Adipocyte (in vitro differentiated cells): Measurements from ENCODE around the gene KLF3.

Source experiments
- DNase-seq: peaks from one replicate; pipeline ENCODE4 v3.0.0-alpha.2; 2015; ENCODE audit warnings: low read depth
- H3K27me3 ChIP-seq: replicated peaks from 2 replicates; pipeline ENCODE4 v1.7.0; 2013; ENCODE audit warnings: mild to moderate bottlenecking, low read length, moderate library complexity; ENCODE audit not compliant: control insufficient read depth, insufficient read depth
- H3K36me3 ChIP-seq: 2 replicates; pipeline ENCODE4 v1.7.0; 2013; ENCODE audit warnings: low read length, mild to moderate bottlenecking, moderate library complexity; ENCODE audit not compliant: control insufficient read depth, insufficient read depth, severe bottlenecking
- H3K4me1 ChIP-seq: 2 replicates; pipeline ENCODE4 v1.7.0; 2013; ENCODE audit warnings: mild to moderate bottlenecking, low read length, moderate library complexity; ENCODE audit not compliant: control insufficient read depth, insufficient read depth
- H3K4me3 ChIP-seq: 2 replicates; pipeline ENCODE4 v1.7.0; 2013; ENCODE audit warnings: mild to moderate bottlenecking, low read length, moderate library complexity
- H3K9ac ChIP-seq: 2 replicates; pipeline ENCODE4 v1.7.0; 2013; ENCODE audit warnings: mild to moderate bottlenecking, low read length, moderate library complexity
- H3K9me3 ChIP-seq: 2 replicates; pipeline ENCODE4 v1.7.0; 2013; ENCODE audit warnings: mild to moderate bottlenecking, low read length, moderate library complexity; ENCODE audit not compliant: control insufficient read depth

Gene KLF3

GRCh38 chr4:38730493-38730829, 66.5 kb downstream of the KLF3 start:
- H3K4me3 ChIP-seq = no peak overlapping the region
- no peaks in the 10 kb centered on the region for H3K36me3 ChIP-seq
- no peaks in the 10 kb centered on the region for H3K9me3 ChIP-seq
- H3K27me3 ChIP-seq = peaks cover 5% of the 10 kb centered on the region
- peak overlapping the region; percentile 6 for H3K9ac ChIP-seq
- H3K4me1 ChIP-seq = peaks cover 9% of the 10 kb centered on the region
- DNase-seq = no peak

- Histone ChIP-seq H3K4me1 (peaks cover 9% of the 10 kb centered on the region), H3K27me3 (peaks cover 5% of the 10 kb centered on the region), H3K4me3 (no peak overlapping the region), H3K9ac (peak overlapping the region; percentile 6), H3K9me3 (no peaks in the 10 kb centered on the region), H3K36me3 (no peaks in the 10 kb centered on the region)
- DNase-seq = peak; percentile 93
Observed at GRCh38 chr4:38730830-38731646, 67.0 kb downstream of the KLF3 start.

GRCh38 chr4:38733663-38734062, 69.7 kb downstream of the KLF3 start:
- Histone ChIP-seq H3K4me3 (no peak overlapping the region), H3K9ac (no peak overlapping the region), H3K27me3 (peaks cover 5% of the 10 kb centered on the region), H3K36me3 (no peaks in the 10 kb centered on the region), H3K4me1 (peaks cover 9% of the 10 kb centered on the region), H3K9me3 (no peaks in the 10 kb centered on the region)
- DNase-seq = no peak

GRCh38 chr4:38734446-38734845, 70.4 kb downstream of the KLF3 start:
- Histone ChIP-seq H3K9me3 (no peaks in the 10 kb centered on the region), H3K27me3 (peaks cover 5% of the 10 kb centered on the region), H3K4me1 (peaks cover 9% of the 10 kb centered on the region), H3K4me3 (no peak overlapping the region), H3K36me3 (no peaks in the 10 kb centered on the region), H3K9ac (no peak overlapping the region)
- no peak for DNase-seq

GRCh38 chr4:38734911-38735310, 70.9 kb downstream of the KLF3 start:
- no peak for DNase-seq

GRCh38 chr4:38735870-38736269, 71.9 kb downstream of the KLF3 start:
- Histone ChIP-seq H3K36me3 (no peaks in the 10 kb centered on the region), H3K27me3 (peaks cover 5% of the 10 kb centered on the region), H3K9me3 (no peaks in the 10 kb centered on the region), H3K4me1 (peaks cover 4% of the 10 kb centered on the region), H3K9ac (no peak overlapping the region), H3K4me3 (no peak overlapping the region)
- DNase-seq = no peak

More at GRCh38 chr4:38734911-38735310, 70.9 kb downstream of the KLF3 start:
- peaks cover 9% of the 10 kb centered on the region for H3K4me1 ChIP-seq
- no peak overlapping the region for H3K4me3 ChIP-seq
- no peak overlapping the region for H3K9ac ChIP-seq
- H3K36me3 ChIP-seq = no peaks in the 10 kb centered on the region
- peaks cover 5% of the 10 kb centered on the region for H3K27me3 ChIP-seq
- no peaks in the 10 kb centered on the region for H3K9me3 ChIP-seq

GRCh38 chr4:38738940-38739803, 75.2 kb downstream of the KLF3 start:
- no peak for DNase-seq
- Histone ChIP-seq H3K27me3 (peaks cover 5% of the 10 kb centered on the region), H3K9ac (no peak overlapping the region), H3K9me3 (no peaks in the 10 kb centered on the region), H3K4me3 (no peak overlapping the region), H3K36me3 (no peaks in the 10 kb centered on the region), H3K4me1 (no peaks in the 10 kb centered on the region)

- no peak overlapping the region for H3K4me3 ChIP-seq
- no peak for DNase-seq
- H3K9me3 ChIP-seq = no peaks in the 10 kb centered on the region
- peaks cover 1% of the 10 kb centered on the region for H3K27me3 ChIP-seq
- no peaks in the 10 kb centered on the region for H3K36me3 ChIP-seq
- H3K9ac ChIP-seq = no peak overlapping the region
- H3K4me1 ChIP-seq = no peaks in the 10 kb centered on the region
Observed at GRCh38 chr4:38740303-38740702, 76.3 kb downstream of the KLF3 start.

- Histone ChIP-seq H3K27me3 (no peaks in the 10 kb centered on the region), H3K4me1 (no peaks in the 10 kb centered on the region), H3K4me3 (no peak overlapping the region), H3K36me3 (no peaks in the 10 kb centered on the region), H3K9ac (no peak overlapping the region), H3K9me3 (no peaks in the 10 kb centered on the region)
- no peak for DNase-seq
Observed at GRCh38 chr4:38743866-38744265, 79.9 kb downstream of the KLF3 start.

- no peak overlapping the region for H3K4me3 ChIP-seq
- no peak overlapping the region for H3K9ac ChIP-seq
- no peaks in the 10 kb centered on the region for H3K9me3 ChIP-seq
- no peaks in the 10 kb centered on the region for H3K27me3 ChIP-seq
- no peaks in the 10 kb centered on the region for H3K4me1 ChIP-seq
- H3K36me3 ChIP-seq = no peaks in the 10 kb centered on the region
- DNase-seq = no peak
Observed at GRCh38 chr4:38745881-38746280, 81.9 kb downstream of the KLF3 start.

- H3K36me3 ChIP-seq = no peaks in the 10 kb centered on the region
- no peak for DNase-seq
- H3K4me3 ChIP-seq = no peak overlapping the region
- H3K4me1 ChIP-seq = peaks cover 12% of the 10 kb centered on the region
- H3K27me3 ChIP-seq = no peaks in the 10 kb centered on the region
- no peaks in the 10 kb centered on the region for H3K9me3 ChIP-seq
- no peak overlapping the region for H3K9ac ChIP-seq
Observed at GRCh38 chr4:38747629-38748028, 83.6 kb downstream of the KLF3 start.
